HepG2 (cell line): ENCODE measurements around the gene CD248. TPM values are rescaled to one million over a fixed set of nuclear protein-coding genes. Genes with fewer than 3 reads are reported as not detected.

Experiments used
- CHD2 ChIP-seq: IDR thresholded peaks from 2 replicates; pipeline ENCODE4 v1.6.1; 2011; ENCODE audit warnings: low read depth, low read length, improper control_type of control experiment
- HNRNPUL1 ChIP-seq: fragments of 200-400 bp; formaldehyde crosslinking; IDR thresholded peaks from 2 replicates; pipeline ENCODE4 v1.6.1; 2017; ENCODE audit warnings: low read depth, mild to moderate bottlenecking, low read length, moderate library complexity
- KDM6A ChIP-seq: IDR thresholded peaks from 2 replicates; pipeline ENCODE4 v1.6.1; 2016; ENCODE audit warnings: low read depth
- PAF1 ChIP-seq: IDR thresholded peaks from 2 replicates; pipeline ENCODE4 v1.6.1; 2016; ENCODE audit warnings: missing genetic modification reagents, missing compliant biosample characterization
- PATZ1 ChIP-seq: sonication (generic); formaldehyde crosslinking; IDR thresholded peaks from 2 replicates; pipeline ENCODE4 v1.4.0; 2020; ENCODE audit warnings: missing genetic modification reagents
- RARA ChIP-seq: IDR thresholded peaks from 2 replicates; pipeline ENCODE4 v1.6.1; 2016; ENCODE audit warnings: missing genetic modification reagents, missing compliant biosample characterization
- RXRB ChIP-seq: IDR thresholded peaks from 2 replicates; pipeline ENCODE4 v1.6.1; 2016; ENCODE audit warnings: borderline replicate concordance, missing genetic modification reagents, missing compliant biosample characterization
- SAP130 ChIP-seq: IDR thresholded peaks from 2 replicates; pipeline ENCODE4 v1.6.1; 2016; ENCODE audit warnings: low read depth
- XRCC5 ChIP-seq: fragments of 200-400 bp; formaldehyde crosslinking; optimal IDR thresholded peaks from 2 replicates; pipeline ENCODE3; 2017; ENCODE audit warnings: mild to moderate bottlenecking, low read length
- ZBTB25 ChIP-seq: IDR thresholded peaks from 2 replicates; pipeline ENCODE4 v1.6.1; 2018; ENCODE audit warnings: missing genetic modification reagents
- ZEB1 ChIP-seq: IDR thresholded peaks from 2 replicates; pipeline ENCODE4 v1.6.1; 2012; ENCODE audit warnings: mild to moderate bottlenecking, low read depth, inconsistent platforms; ENCODE audit not compliant: insufficient replicate concordance
- ZNF142 ChIP-seq: sonication (generic); formaldehyde crosslinking; IDR thresholded peaks from 2 replicates; pipeline ENCODE4 v1.4.0; 2020; ENCODE audit warnings: missing genetic modification reagents
- ZNF260 ChIP-seq: sonication (generic); formaldehyde crosslinking; IDR thresholded peaks from 2 replicates; pipeline ENCODE4 v1.4.0; 2020; ENCODE audit warnings: missing genetic modification reagents, low read depth, mild to moderate bottlenecking, borderline replicate concordance
- ZNF263 ChIP-seq: sonication (generic); formaldehyde crosslinking; IDR thresholded peaks from 2 replicates; pipeline ENCODE4 v1.4.0; 2020; ENCODE audit warnings: missing genetic modification reagents
- ZNF382 ChIP-seq: sonication (generic); formaldehyde crosslinking; IDR thresholded peaks from 2 replicates; pipeline ENCODE4 v1.5.0; 2020; ENCODE audit warnings: missing genetic modification reagents, mild to moderate bottlenecking, borderline replicate concordance
- ZNF546 ChIP-seq: sonication (generic); formaldehyde crosslinking; conservative IDR thresholded peaks from 2 replicates; pipeline ENCODE4 v1.8.1; 2023; ENCODE audit warnings: mild to moderate bottlenecking, missing genetic modification reagents
- ZNF652 ChIP-seq: IDR thresholded peaks from 2 replicates; pipeline ENCODE4 v1.6.1; 2016; ENCODE audit warnings: low read depth, borderline replicate concordance
- polyA plus RNA-seq, 8 experiments: library from polyadenylated mRNA; depleted of rRNA in 3 of 8; stranded (reverse) in 7 of 8; unstranded in 1 of 8; fragments of >200 nt; fragmentation: Illumina TruSeq in 4 of 8; extraction: Trizol in 4 of 8; gene quantifications; 2 replicates each; pipeline versions ENCODE4 v1.2.1 to v1.2.3, GENCODE V29; 2011 to 2016; ENCODE audit warnings: low read depth in 4 of 8, missing spikeins in 1 of 8, mixed read lengths in 1 of 8; ENCODE audit not compliant: insufficient read depth in 1 of 8
- total RNA-seq, 5 experiments: library from RNA; depleted of rRNA; stranded (reverse); fragments of >200 nt; fragmentation: Illumina TruSeq; extraction: Trizol; gene quantifications; 2 replicates each; pipeline ENCODE4 v1.2.3, GENCODE V29; 2016; ENCODE audit warnings: low read depth in 1 of 5
- TF ChIP-seq, protein P1 (sequence below): fragments of 450-650 bp; IDR thresholded peaks from 2 replicates; pipeline ENCODE4 v1.6.1; 2017; ENCODE audit warnings: mild to moderate bottlenecking

CD248 gene
- total and polyA plus RNA-seq, 2 of the 13 experiments (the other 11 are each of a cell fraction or from before 2014, with no cell fraction given) = 0.25 to 0.35 TPM

DNA sequence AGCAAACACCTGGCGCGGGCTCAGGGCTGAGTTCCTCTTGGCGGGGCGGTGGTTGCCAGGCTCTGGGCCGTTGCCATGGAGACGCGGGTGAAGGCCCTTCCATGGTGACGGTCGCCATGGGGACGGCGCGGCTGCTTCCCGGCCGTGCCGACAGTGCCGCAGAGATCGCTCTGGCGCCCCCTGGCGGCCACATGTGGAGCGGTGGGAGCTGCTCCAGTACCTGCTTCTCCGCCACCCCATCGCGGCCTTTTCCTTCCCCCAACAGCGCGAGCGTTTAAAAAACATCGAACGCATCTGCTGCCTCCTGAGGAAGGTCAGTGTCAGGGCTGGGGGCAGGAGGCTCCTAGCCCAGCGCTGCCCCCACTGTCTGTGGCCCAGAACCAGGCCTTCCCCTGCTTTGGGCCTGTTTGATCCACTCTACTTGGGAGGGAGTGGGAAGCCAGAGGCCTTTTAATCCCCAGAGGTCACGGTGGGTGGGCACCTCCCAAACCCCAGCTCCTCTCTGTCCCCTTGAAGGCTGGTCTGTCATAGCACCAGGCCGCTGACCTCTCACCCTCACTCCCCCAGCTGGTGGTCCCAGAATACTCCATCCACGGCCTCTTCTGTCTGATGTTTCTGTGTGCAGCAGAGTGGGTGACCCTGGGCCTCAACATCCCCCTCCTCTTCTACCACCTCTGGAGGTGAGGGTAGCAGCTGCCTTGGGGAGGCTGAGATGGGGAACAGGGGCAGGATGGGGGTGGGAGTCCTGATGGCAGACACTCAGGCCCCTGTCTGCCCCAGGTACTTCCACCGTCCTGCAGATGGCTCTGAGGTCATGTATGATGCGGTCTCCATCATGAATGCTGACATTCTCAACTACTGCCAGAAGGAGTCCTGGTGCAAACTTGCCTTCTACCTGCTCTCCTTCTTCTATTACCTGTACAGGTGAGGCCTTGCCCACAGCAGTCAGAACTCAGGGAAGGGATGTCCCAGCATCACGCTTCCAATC lies 34.1 kb downstream of the CD248 start (continued):
- TF ChIP-seq HNRNPUL1 (no peak), RXRB (CRISPR knock-in tag) (no peak), PATZ1 (CRISPR knock-in tag) (no peak), CHD2 (no peak), ZNF546 (CRISPR knock-in tag) (no peak), PAF1 (no peak), ZNF382 (CRISPR knock-in tag) (no peak), KDM6A (CRISPR knock-in tag) (no peak), ZNF260 (CRISPR knock-in tag) (no peak), ZNF652 (CRISPR knock-in tag) (no peak; the same call in 1 of the 2 replicates), ZBTB25 (CRISPR knock-in tag) (peak; percentile 53; the same call in 1 of the 2 replicates), RARA (CRISPR knock-in tag) (no peak), ZNF142 (CRISPR knock-in tag) (no peak), ZNF263 (no peak), ZEB1 (peak; percentile 34), XRCC5 (peak; percentile 77), SAP130 (peak; percentile 96)
- TF ChIP-seq, protein P1, sequence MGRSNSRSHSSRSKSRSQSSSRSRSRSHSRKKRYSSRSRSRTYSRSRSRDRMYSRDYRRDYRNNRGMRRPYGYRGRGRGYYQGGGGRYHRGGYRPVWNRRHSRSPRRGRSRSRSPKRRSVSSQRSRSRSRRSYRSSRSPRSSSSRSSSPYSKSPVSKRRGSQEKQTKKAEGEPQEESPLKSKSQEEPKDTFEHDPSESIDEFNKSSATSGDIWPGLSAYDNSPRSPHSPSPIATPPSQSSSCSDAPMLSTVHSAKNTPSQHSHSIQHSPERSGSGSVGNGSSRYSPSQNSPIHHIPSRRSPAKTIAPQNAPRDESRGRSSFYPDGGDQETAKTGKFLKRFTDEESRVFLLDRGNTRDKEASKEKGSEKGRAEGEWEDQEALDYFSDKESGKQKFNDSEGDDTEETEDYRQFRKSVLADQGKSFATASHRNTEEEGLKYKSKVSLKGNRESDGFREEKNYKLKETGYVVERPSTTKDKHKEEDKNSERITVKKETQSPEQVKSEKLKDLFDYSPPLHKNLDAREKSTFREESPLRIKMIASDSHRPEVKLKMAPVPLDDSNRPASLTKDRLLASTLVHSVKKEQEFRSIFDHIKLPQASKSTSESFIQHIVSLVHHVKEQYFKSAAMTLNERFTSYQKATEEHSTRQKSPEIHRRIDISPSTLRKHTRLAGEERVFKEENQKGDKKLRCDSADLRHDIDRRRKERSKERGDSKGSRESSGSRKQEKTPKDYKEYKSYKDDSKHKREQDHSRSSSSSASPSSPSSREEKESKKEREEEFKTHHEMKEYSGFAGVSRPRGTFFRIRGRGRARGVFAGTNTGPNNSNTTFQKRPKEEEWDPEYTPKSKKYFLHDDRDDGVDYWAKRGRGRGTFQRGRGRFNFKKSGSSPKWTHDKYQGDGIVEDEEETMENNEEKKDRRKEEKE = no peak
